ENCODE measurements around the gene HS6ST3.

DNA sequence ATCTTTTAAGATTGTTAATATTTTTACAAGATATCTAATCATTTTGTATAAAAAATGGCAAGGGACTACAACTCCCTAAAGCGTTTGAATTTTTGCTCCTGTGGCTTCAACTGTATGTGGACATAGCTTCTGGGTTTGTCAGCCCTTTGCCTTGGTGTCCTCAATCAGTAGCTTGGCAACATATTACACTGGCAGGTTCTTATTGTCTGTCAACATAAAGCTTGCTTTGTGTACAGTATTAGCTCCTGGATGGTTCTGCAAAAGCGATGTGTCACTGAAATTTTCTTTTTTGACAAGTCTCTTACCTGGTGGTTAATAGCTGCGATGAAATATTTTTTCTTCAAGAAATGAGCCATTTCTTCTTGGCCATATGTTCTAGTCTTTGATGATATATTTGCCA lies 190.0 kb downstream of the HS6ST3 start:
- TF ChIP-seq YY1 (IDR thresholded peaks at IDR 0.05; ENCODE audit: low read depth) = no peak
- TF ChIP-seq, protein P1, sequence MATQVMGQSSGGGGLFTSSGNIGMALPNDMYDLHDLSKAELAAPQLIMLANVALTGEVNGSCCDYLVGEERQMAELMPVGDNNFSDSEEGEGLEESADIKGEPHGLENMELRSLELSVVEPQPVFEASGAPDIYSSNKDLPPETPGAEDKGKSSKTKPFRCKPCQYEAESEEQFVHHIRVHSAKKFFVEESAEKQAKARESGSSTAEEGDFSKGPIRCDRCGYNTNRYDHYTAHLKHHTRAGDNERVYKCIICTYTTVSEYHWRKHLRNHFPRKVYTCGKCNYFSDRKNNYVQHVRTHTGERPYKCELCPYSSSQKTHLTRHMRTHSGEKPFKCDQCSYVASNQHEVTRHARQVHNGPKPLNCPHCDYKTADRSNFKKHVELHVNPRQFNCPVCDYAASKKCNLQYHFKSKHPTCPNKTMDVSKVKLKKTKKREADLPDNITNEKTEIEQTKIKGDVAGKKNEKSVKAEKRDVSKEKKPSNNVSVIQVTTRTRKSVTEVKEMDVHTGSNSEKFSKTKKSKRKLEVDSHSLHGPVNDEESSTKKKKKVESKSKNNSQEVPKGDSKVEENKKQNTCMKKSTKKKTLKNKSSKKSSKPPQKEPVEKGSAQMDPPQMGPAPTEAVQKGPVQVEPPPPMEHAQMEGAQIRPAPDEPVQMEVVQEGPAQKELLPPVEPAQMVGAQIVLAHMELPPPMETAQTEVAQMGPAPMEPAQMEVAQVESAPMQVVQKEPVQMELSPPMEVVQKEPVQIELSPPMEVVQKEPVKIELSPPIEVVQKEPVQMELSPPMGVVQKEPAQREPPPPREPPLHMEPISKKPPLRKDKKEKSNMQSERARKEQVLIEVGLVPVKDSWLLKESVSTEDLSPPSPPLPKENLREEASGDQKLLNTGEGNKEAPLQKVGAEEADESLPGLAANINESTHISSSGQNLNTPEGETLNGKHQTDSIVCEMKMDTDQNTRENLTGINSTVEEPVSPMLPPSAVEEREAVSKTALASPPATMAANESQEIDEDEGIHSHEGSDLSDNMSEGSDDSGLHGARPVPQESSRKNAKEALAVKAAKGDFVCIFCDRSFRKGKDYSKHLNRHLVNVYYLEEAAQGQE (IDR thresholded peaks at IDR 0.05; ENCODE audit: low read depth) = no peak
- no peak for TF ChIP-seq EGR1 (IDR thresholded peaks at IDR 0.05)
- TF ChIP-seq RAD21 (IDR thresholded peaks at IDR 0.05; ENCODE audit: low read depth) = no peak
